ENCODE data around the gene ATP5F1D.
"Not testable (repeated sequence)": the region's sequence is repeated elsewhere in the genome, so short reads cannot be mapped to it uniquely, and the experiment has no call there.

The ATP5F1D gene

GRCh38 chr19:1233115-1233667 is 8.4 kb upstream of the ATP5F1D start:
- no peak for DNase-seq

- DNase-seq = no peak
These were observed 7.2 kb upstream of the ATP5F1D start for GRCh38 chr19:1234051-1234954.

- DNase-seq = no peak
These were observed 6.6 kb upstream of the ATP5F1D start for GRCh38 chr19:1234955-1235380.

GRCh38 chr19:1235625-1236538 is 5.7 kb upstream of the ATP5F1D start:
- no peak for DNase-seq

GRCh38 chr19:1236576-1236975 is 5.0 kb upstream of the ATP5F1D start:
- DNase-seq = no peak

GRCh38 chr19:1237027-1237659 is 4.4 kb upstream of the ATP5F1D start:
- no peak for DNase-seq

- no peak for DNase-seq
These were observed 3.7 kb upstream of the ATP5F1D start, which contains the start of gene CBARP for GRCh38 chr19:1237754-1238368. Gene CBARP, minus strand, starts transcription at chr19:1238005. Its CDS starts 1,905 bp downstream, at chr19:1236100.

GRCh38 chr19:1238369-1239303 is 2.9 kb upstream of the ATP5F1D start:
- no peak for DNase-seq

- DNase-seq = no peak
These were observed 2.1 kb upstream of the ATP5F1D start for GRCh38 chr19:1239420-1239795.

GRCh38 chr19:1239796-1240737 is 1.5 kb upstream of the ATP5F1D start:
- peak; percentile 84 for DNase-seq

GRCh38 chr19:1240925-1241324 is 626 bp upstream of the ATP5F1D start:
- DNase-seq = no peak

GRCh38 chr19:1243768-1244692 is 2.5 kb downstream of the ATP5F1D start:
- DNase-seq = peak; percentile 45

- no peak for DNase-seq
These were observed 3.3 kb downstream of the ATP5F1D start for GRCh38 chr19:1244693-1245451.

- DNase-seq = no peak
These were observed 4.1 kb downstream of the ATP5F1D start for GRCh38 chr19:1245494-1246264.

- not testable (repeated sequence) for DNase-seq
These were observed 4.9 kb downstream of the ATP5F1D start for GRCh38 chr19:1246265-1247087.

- no peak for DNase-seq
These were observed 6.2 kb downstream of the ATP5F1D start for GRCh38 chr19:1247748-1248138.
